ENCODE results near the gene NRP2.

Gene NRP2

GRCh38 chr2:205733082-205733481 is 50.8 kb downstream of the NRP2 start:
- DNase-seq, result no peak

- DNase-seq, result no peak
Measured at GRCh38 chr2:205733648-205734047, 51.3 kb downstream of the NRP2 start.

GRCh38 chr2:205734436-205735037 is 52.2 kb downstream of the NRP2 start:
- no peak for DNase-seq

GRCh38 chr2:205738117-205738968 is 56.0 kb downstream of the NRP2 start:
- DNase-seq, result no peak

GRCh38 chr2:205739620-205740019 is 57.3 kb downstream of the NRP2 start:
- DNase-seq, result no peak

- no peak for DNase-seq
Measured at GRCh38 chr2:205740381-205740780, 58.1 kb downstream of the NRP2 start.

- DNase-seq, result no peak
Measured at GRCh38 chr2:205741256-205741978, 59.1 kb downstream of the NRP2 start.

GRCh38 chr2:205743137-205743536 is 60.8 kb downstream of the NRP2 start:
- no peak for DNase-seq

GRCh38 chr2:205744074-205744591 is 61.8 kb downstream of the NRP2 start:
- DNase-seq, result no peak

- no peak for DNase-seq
Measured at GRCh38 chr2:205745661-205746419, 63.5 kb downstream of the NRP2 start.

GRCh38 chr2:205746420-205746785 is 64.1 kb downstream of the NRP2 start:
- no peak for DNase-seq

- DNase-seq, result no peak
Measured at GRCh38 chr2:205747829-205748386, 65.6 kb downstream of the NRP2 start.

- no peak for DNase-seq
Measured at GRCh38 chr2:205748639-205749038, 66.3 kb downstream of the NRP2 start.

GRCh38 chr2:205749078-205749477 is 66.8 kb downstream of the NRP2 start:
- no peak for DNase-seq

- DNase-seq, result no peak
Measured at GRCh38 chr2:205750797-205751196, 68.5 kb downstream of the NRP2 start.

- DNase-seq, result no peak
Measured at GRCh38 chr2:205751569-205752031, 69.3 kb downstream of the NRP2 start.

- no peak for DNase-seq
Measured at GRCh38 chr2:205752296-205752820, 70.1 kb downstream of the NRP2 start.

- DNase-seq, result no peak
Measured at GRCh38 chr2:205752924-205753323, 70.6 kb downstream of the NRP2 start.

- DNase-seq, result no peak
Measured at GRCh38 chr2:205754285-205754923, 72.1 kb downstream of the NRP2 start.

- no peak for DNase-seq
Measured at GRCh38 chr2:205754924-205755321, 72.6 kb downstream of the NRP2 start.

GRCh38 chr2:205755923-205756322 is 73.6 kb downstream of the NRP2 start:
- DNase-seq, result no peak

GRCh38 chr2:205757271-205757670 is 75.0 kb downstream of the NRP2 start:
- no peak for DNase-seq
